ENCODE data around the gene CXXC5. TPM values are rescaled to one million over a fixed set of nuclear protein-coding genes. Genes with fewer than 3 reads are reported as not detected.

The CXXC5 gene
- total and polyA plus RNA-seq, 9 of the 15 experiments (the other 6 are each of a cell fraction or from before 2014, with no cell fraction given) = 1.9 to 123 (median 45.8) TPM

DNA sequence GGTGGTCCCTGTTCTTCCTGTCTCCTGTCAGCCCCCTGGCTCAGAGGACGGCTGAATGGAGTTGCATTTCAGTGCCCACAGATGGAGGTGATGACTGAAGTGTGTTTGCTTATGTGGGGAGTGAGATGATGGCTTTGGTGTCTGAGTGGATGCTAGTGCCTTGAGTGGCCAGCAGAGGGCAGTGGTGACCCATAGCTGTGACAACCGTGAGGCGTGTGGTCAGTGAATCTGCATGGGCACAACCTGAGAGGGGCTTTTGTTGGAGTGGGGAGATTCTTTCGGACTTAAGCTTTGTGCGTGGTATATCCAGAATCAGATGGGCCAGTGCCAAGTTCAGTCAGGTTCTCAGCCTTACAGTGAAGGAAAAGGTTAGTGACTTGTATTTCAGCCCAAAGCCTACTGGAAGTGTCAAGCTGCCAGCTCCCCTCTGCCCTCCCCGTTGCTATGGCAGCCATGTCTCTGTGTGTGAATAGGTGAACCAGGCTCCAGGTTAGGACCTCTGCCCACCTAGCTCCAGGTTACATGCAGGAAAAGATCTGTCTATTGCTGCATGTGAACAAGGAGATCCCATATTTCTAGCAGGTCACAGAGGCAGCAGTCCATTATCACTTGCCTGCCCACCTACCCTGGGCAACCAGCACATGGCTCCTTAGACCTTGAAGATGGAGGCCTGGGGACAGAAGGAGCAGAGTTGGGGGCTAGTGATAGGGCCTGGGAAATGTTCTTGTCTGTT lies 14.7 kb upstream of the CXXC5 start (continued):
- TF ChIP-seq, protein P1, sequence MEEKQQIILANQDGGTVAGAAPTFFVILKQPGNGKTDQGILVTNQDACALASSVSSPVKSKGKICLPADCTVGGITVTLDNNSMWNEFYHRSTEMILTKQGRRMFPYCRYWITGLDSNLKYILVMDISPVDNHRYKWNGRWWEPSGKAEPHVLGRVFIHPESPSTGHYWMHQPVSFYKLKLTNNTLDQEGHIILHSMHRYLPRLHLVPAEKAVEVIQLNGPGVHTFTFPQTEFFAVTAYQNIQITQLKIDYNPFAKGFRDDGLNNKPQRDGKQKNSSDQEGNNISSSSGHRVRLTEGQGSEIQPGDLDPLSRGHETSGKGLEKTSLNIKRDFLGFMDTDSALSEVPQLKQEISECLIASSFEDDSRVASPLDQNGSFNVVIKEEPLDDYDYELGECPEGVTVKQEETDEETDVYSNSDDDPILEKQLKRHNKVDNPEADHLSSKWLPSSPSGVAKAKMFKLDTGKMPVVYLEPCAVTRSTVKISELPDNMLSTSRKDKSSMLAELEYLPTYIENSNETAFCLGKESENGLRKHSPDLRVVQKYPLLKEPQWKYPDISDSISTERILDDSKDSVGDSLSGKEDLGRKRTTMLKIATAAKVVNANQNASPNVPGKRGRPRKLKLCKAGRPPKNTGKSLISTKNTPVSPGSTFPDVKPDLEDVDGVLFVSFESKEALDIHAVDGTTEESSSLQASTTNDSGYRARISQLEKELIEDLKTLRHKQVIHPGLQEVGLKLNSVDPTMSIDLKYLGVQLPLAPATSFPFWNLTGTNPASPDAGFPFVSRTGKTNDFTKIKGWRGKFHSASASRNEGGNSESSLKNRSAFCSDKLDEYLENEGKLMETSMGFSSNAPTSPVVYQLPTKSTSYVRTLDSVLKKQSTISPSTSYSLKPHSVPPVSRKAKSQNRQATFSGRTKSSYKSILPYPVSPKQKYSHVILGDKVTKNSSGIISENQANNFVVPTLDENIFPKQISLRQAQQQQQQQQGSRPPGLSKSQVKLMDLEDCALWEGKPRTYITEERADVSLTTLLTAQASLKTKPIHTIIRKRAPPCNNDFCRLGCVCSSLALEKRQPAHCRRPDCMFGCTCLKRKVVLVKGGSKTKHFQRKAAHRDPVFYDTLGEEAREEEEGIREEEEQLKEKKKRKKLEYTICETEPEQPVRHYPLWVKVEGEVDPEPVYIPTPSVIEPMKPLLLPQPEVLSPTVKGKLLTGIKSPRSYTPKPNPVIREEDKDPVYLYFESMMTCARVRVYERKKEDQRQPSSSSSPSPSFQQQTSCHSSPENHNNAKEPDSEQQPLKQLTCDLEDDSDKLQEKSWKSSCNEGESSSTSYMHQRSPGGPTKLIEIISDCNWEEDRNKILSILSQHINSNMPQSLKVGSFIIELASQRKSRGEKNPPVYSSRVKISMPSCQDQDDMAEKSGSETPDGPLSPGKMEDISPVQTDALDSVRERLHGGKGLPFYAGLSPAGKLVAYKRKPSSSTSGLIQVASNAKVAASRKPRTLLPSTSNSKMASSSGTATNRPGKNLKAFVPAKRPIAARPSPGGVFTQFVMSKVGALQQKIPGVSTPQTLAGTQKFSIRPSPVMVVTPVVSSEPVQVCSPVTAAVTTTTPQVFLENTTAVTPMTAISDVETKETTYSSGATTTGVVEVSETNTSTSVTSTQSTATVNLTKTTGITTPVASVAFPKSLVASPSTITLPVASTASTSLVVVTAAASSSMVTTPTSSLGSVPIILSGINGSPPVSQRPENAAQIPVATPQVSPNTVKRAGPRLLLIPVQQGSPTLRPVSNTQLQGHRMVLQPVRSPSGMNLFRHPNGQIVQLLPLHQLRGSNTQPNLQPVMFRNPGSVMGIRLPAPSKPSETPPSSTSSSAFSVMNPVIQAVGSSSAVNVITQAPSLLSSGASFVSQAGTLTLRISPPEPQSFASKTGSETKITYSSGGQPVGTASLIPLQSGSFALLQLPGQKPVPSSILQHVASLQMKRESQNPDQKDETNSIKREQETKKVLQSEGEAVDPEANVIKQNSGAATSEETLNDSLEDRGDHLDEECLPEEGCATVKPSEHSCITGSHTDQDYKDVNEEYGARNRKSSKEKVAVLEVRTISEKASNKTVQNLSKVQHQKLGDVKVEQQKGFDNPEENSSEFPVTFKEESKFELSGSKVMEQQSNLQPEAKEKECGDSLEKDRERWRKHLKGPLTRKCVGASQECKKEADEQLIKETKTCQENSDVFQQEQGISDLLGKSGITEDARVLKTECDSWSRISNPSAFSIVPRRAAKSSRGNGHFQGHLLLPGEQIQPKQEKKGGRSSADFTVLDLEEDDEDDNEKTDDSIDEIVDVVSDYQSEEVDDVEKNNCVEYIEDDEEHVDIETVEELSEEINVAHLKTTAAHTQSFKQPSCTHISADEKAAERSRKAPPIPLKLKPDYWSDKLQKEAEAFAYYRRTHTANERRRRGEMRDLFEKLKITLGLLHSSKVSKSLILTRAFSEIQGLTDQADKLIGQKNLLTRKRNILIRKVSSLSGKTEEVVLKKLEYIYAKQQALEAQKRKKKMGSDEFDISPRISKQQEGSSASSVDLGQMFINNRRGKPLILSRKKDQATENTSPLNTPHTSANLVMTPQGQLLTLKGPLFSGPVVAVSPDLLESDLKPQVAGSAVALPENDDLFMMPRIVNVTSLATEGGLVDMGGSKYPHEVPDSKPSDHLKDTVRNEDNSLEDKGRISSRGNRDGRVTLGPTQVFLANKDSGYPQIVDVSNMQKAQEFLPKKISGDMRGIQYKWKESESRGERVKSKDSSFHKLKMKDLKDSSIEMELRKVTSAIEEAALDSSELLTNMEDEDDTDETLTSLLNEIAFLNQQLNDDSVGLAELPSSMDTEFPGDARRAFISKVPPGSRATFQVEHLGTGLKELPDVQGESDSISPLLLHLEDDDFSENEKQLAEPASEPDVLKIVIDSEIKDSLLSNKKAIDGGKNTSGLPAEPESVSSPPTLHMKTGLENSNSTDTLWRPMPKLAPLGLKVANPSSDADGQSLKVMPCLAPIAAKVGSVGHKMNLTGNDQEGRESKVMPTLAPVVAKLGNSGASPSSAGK (IDR thresholded peaks at IDR 0.05) = no peak
- TF ChIP-seq ZNF239 (CRISPR knock-in tag; IDR thresholded peaks at IDR 0.05) (no peak), RB1 (IDR thresholded peaks at IDR 0.05; ENCODE audit: low read depth) (no peak; the same call in 1 of the 2 replicates), POLR2G (IDR thresholded peaks at IDR 0.05; ENCODE audit: low read depth, low read length) (no peak), CREM (IDR thresholded peaks at IDR 0.05; ENCODE audit: low read depth) (peak; percentile 58), MTA3 (IDR thresholded peaks at IDR 0.05; ENCODE audit: borderline replicate concordance) (no peak), ARHGAP35 (IDR thresholded peaks at IDR 0.05; ENCODE audit: partially characterized antibody) (no peak), MTA2 (IDR thresholded peaks at IDR 0.05; ENCODE audit: low read depth) (no peak), TAF7 (tag; IDR thresholded peaks at IDR 0.05) (no peak), RFX5 (IDR thresholded peaks at IDR 0.05; ENCODE audit: low read depth, low read length) (no peak), SMAD1 (IDR thresholded peaks at IDR 0.05; ENCODE audit: low read depth, low read length, partially characterized antibody) (no peak)
- TF ChIP-seq, protein P2, sequence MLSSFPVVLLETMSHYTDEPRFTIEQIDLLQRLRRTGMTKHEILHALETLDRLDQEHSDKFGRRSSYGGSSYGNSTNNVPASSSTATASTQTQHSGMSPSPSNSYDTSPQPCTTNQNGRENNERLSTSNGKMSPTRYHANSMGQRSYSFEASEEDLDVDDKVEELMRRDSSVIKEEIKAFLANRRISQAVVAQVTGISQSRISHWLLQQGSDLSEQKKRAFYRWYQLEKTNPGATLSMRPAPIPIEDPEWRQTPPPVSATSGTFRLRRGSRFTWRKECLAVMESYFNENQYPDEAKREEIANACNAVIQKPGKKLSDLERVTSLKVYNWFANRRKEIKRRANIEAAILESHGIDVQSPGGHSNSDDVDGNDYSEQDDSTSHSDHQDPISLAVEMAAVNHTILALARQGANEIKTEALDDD (IDR thresholded peaks at IDR 0.05) = no peak
- TF ChIP-seq, protein P3, sequence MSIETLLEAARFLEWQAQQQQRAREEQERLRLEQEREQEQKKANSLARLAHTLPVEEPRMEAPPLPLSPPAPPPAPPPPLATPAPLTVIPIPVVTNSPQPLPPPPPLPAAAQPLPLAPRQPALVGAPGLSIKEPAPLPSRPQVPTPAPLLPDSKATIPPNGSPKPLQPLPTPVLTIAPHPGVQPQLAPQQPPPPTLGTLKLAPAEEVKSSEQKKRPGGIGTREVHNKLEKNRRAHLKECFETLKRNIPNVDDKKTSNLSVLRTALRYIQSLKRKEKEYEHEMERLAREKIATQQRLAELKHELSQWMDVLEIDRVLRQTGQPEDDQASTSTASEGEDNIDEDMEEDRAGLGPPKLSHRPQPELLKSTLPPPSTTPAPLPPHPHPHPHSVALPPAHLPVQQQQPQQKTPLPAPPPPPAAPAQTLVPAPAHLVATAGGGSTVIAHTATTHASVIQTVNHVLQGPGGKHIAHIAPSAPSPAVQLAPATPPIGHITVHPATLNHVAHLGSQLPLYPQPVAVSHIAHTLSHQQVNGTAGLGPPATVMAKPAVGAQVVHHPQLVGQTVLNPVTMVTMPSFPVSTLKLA (conservative IDR thresholded peaks at IDR 0.05) = no peak

Data from K562 (cell line).